ENCODE measurements around the gene TNK2. TPM values are rescaled to one million over a fixed set of nuclear protein-coding genes. Genes with fewer than 3 reads are reported as not detected.

TNK2 gene
- total and polyA plus RNA-seq, 2 of the 13 experiments (the other 11 are each of a cell fraction or from before 2014, with no cell fraction given), result 4.6 to 5.8 TPM

DNA sequence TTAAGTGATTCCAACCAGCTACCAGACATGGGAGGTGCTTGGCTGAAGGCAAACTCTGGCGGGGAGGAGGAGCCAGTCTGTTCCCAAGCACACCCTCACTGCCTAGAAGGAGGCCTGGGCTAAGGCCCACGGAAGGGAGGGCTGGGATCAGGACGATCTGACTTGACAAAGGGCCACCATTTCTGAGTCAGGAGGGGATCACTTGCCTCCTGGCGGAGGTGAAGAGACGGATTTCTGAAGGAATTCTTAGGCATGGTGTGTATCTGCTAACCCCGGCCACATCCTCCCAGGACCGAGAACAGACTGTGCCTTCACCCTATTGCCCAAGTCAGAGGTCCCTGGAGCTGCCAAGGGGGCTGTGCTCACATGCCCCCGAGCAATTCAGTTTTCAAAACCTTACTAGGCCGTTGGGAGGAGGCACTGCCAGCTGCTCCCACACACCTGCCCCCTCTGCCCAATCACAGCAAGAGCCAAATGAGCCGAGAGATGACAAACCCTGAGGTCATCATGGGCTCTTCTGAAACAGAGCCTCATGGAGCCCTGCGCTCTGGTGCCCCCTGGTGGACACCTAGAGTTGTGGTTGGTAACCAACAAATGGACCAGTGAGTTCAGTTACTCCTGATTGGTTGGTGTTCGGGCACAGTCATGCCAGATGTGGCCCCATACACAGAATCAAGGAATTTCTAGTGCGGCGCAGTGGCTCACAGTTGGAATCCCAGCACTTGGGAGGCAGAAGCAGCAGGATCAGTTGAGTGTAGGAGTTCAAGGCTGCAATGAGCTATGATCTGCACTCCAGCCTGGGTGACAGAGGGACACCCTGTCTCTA lies 6.5 kb upstream of the TNK2 start (continued):
- TF ChIP-seq, protein P1, sequence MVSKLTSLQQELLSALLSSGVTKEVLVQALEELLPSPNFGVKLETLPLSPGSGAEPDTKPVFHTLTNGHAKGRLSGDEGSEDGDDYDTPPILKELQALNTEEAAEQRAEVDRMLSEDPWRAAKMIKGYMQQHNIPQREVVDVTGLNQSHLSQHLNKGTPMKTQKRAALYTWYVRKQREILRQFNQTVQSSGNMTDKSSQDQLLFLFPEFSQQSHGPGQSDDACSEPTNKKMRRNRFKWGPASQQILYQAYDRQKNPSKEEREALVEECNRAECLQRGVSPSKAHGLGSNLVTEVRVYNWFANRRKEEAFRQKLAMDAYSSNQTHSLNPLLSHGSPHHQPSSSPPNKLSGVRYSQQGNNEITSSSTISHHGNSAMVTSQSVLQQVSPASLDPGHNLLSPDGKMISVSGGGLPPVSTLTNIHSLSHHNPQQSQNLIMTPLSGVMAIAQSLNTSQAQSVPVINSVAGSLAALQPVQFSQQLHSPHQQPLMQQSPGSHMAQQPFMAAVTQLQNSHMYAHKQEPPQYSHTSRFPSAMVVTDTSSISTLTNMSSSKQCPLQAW (CRISPR knock-in tag; IDR thresholded peaks at IDR 0.05), result no peak
- TF ChIP-seq FOXO1 (CRISPR knock-in tag; IDR thresholded peaks at IDR 0.05) (no peak), MTA3 (CRISPR knock-in tag; IDR thresholded peaks at IDR 0.05) (no peak), ZNF773 (CRISPR knock-in tag; IDR thresholded peaks at IDR 0.05; ENCODE audit: borderline replicate concordance) (no peak), NCOA1 (CRISPR knock-in tag; IDR thresholded peaks at IDR 0.05) (no peak), AHR (CRISPR knock-in tag; IDR thresholded peaks at IDR 0.05) (no peak), MBNL3 (CRISPR knock-in tag; conservative IDR thresholded peaks at IDR 0.05) (no peak), RXRA (CRISPR knock-in tag; IDR thresholded peaks at IDR 0.05) (peak; percentile 32; the same call in 1 of the 2 replicates), ZFX (CRISPR knock-in tag; IDR thresholded peaks at IDR 0.05; ENCODE audit: low read depth) (peak; percentile 30; the same call in 1 of the 2 replicates), FOXA3 (CRISPR knock-in tag; IDR thresholded peaks at IDR 0.05) (0 out of 2 replicates have a peak, but pooled peaks have one; percentile 28), HDAC2 (CRISPR knock-in tag; IDR thresholded peaks at IDR 0.05) (0 out of 2 replicates have a peak, but pooled peaks have one; percentile 24), TMF1 (CRISPR knock-in tag; IDR thresholded peaks at IDR 0.05; ENCODE audit: low read depth) (no peak), AGO2 (optimal IDR thresholded peaks at IDR 0.05; ENCODE audit: low read depth, low read length) (no peak), MIER2 (CRISPR knock-in tag; IDR thresholded peaks at IDR 0.05) (0 out of 2 replicates have a peak, but pooled peaks have one; percentile 27), MIER3 (CRISPR knock-in tag; IDR thresholded peaks at IDR 0.05; ENCODE audit: borderline replicate concordance) (peak; percentile 59; the same call in 1 of the 2 replicates)
- TF ChIP-seq, protein P2, sequence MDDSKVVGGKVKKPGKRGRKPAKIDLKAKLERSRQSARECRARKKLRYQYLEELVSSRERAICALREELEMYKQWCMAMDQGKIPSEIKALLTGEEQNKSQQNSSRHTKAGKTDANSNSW (CRISPR knock-in tag; IDR thresholded peaks at IDR 0.05; ENCODE audit: borderline replicate concordance), result no peak
- TF ChIP-seq, protein P3, sequence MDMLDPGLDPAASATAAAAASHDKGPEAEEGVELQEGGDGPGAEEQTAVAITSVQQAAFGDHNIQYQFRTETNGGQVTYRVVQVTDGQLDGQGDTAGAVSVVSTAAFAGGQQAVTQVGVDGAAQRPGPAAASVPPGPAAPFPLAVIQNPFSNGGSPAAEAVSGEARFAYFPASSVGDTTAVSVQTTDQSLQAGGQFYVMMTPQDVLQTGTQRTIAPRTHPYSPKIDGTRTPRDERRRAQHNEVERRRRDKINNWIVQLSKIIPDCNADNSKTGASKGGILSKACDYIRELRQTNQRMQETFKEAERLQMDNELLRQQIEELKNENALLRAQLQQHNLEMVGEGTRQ (IDR thresholded peaks at IDR 0.05; ENCODE audit: low read depth, low read length), result no peak
- TF ChIP-seq, protein P3 (CRISPR knock-in tag; IDR thresholded peaks at IDR 0.05; ENCODE audit: borderline replicate concordance), result no peak
- TF ChIP-seq, protein P4, sequence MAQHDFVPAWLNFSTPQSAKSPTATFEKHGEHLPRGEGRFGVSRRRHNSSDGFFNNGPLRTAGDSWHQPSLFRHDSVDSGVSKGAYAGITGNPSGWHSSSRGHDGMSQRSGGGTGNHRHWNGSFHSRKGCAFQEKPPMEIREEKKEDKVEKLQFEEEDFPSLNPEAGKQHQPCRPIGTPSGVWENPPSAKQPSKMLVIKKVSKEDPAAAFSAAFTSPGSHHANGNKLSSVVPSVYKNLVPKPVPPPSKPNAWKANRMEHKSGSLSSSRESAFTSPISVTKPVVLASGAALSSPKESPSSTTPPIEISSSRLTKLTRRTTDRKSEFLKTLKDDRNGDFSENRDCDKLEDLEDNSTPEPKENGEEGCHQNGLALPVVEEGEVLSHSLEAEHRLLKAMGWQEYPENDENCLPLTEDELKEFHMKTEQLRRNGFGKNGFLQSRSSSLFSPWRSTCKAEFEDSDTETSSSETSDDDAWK (CRISPR knock-in tag; IDR thresholded peaks at IDR 0.05), result no peak
